H9 (cell line): Measurements from ENCODE around the gene SFTPA2. TPM values are rescaled to one million over a fixed set of nuclear protein-coding genes. Genes with fewer than 3 reads are reported as not detected.

Source experiments
- DNase-seq: peaks from one replicate; pipeline ENCODE4 v3.0.0-alpha.2; 2017
- H2AFZ ChIP-seq: one replicate; pipeline ENCODE4 v1.6.1; 2013; ENCODE audit warnings: mild to moderate bottlenecking, low read length, control low read depth, moderate library complexity
- H2AK5ac ChIP-seq: 2 replicates; pipeline ENCODE4 v1.6.1; 2013; ENCODE audit warnings: low read length, control low read depth, mixed read lengths; ENCODE audit not compliant: insufficient read length
- H2BK120ac ChIP-seq: one replicate; pipeline ENCODE4 v1.6.1; 2013; ENCODE audit warnings: low read depth, mild to moderate bottlenecking, low read length, control low read depth, inconsistent platforms; ENCODE audit not compliant: poor library complexity, severe bottlenecking
- H2BK12ac ChIP-seq: 2 replicates; pipeline ENCODE4 v1.6.1; 2013; ENCODE audit warnings: low read length, control low read depth, mixed read lengths, low read depth; ENCODE audit not compliant: insufficient read length
- H2BK15ac ChIP-seq: 2 replicates; pipeline ENCODE4 v1.6.1; 2013; ENCODE audit warnings: low read depth, low read length, control low read depth
- H2BK20ac ChIP-seq: one replicate; pipeline ENCODE4 v1.6.1; 2013; ENCODE audit warnings: low read depth, mild to moderate bottlenecking, low read length, control low read depth, inconsistent platforms; ENCODE audit not compliant: poor library complexity, severe bottlenecking
- H2BK5ac ChIP-seq: 2 replicates; pipeline ENCODE4 v1.6.1; 2013; ENCODE audit warnings: low read length, control low read depth, mixed read lengths; ENCODE audit not compliant: insufficient read length
- H3K14ac ChIP-seq: 2 replicates; pipeline ENCODE4 v1.6.1; 2013; ENCODE audit warnings: low read length, control low read depth; ENCODE audit not compliant: insufficient read depth
- H3K18ac ChIP-seq: 2 replicates; pipeline ENCODE4 v1.6.1; 2013; ENCODE audit warnings: low read depth, mild to moderate bottlenecking, mixed read lengths, low read length, control low read depth; ENCODE audit not compliant: insufficient read length
- H3K23ac ChIP-seq: 2 replicates; pipeline ENCODE4 v1.6.1; 2013; ENCODE audit warnings: low read length, control low read depth, mixed read lengths, low read depth; ENCODE audit not compliant: insufficient read length
- H3K23me2 ChIP-seq: 2 replicates; pipeline ENCODE4 v1.6.1; 2013; ENCODE audit warnings: low read depth, mild to moderate bottlenecking, mixed read lengths, low read length, control low read depth; ENCODE audit not compliant: insufficient read length, poor library complexity, severe bottlenecking
- H3K27ac ChIP-seq: 2 replicates; pipeline ENCODE4 v1.5.1; 2013; ENCODE audit warnings: low read length, control low read depth, mixed read lengths, low read depth; ENCODE audit not compliant: insufficient read length
- H3K27me3 ChIP-seq: 2 replicates; pipeline ENCODE4 v1.6.1; 2013; ENCODE audit warnings: low read length, control low read depth, inconsistent platforms; ENCODE audit not compliant: insufficient read depth
- H3K4ac ChIP-seq: 2 replicates; pipeline ENCODE4 v1.6.1; 2013; ENCODE audit warnings: low read depth, mild to moderate bottlenecking, control low read depth, inconsistent platforms, low read length, moderate library complexity
- H3K4me1 ChIP-seq: 2 replicates; pipeline ENCODE4 v1.6.1; 2013; ENCODE audit warnings: low read length, control low read depth, inconsistent platforms; ENCODE audit not compliant: insufficient read depth
- H3K4me2 ChIP-seq: 2 replicates; pipeline ENCODE4 v1.6.1; 2013; ENCODE audit warnings: low read length, control low read depth, mixed read lengths; ENCODE audit not compliant: insufficient read length, insufficient read depth
- H3K56ac ChIP-seq: 2 replicates; pipeline ENCODE4 v1.6.1; 2013; ENCODE audit warnings: low read depth, mild to moderate bottlenecking, mixed read lengths, low read length, control low read depth; ENCODE audit not compliant: insufficient read length
- H3K79me1 ChIP-seq: 2 replicates; pipeline ENCODE4 v1.6.1; 2013; ENCODE audit warnings: low read depth, mild to moderate bottlenecking, moderate library complexity, low read length, control low read depth, inconsistent platforms; ENCODE audit not compliant: insufficient read depth, poor library complexity, severe bottlenecking
- H3K79me2 ChIP-seq: 2 replicates; pipeline ENCODE4 v1.6.1; 2013; ENCODE audit warnings: low read length, control low read depth, inconsistent platforms; ENCODE audit not compliant: insufficient read depth
- H3K9ac ChIP-seq: 2 replicates; pipeline ENCODE4 v1.6.1; 2013; ENCODE audit warnings: low read length, control low read depth, mixed read lengths; ENCODE audit not compliant: insufficient read length; ENCODE audit errors: extremely low read depth
- H3K9me3 ChIP-seq: one replicate; pipeline ENCODE4 v1.6.1; 2013; ENCODE audit warnings: low read depth, low read length, inconsistent platforms; ENCODE audit not compliant: control insufficient read depth
- H3T11ph ChIP-seq: one replicate; pipeline ENCODE4 v1.6.1; 2013; ENCODE audit warnings: mild to moderate bottlenecking, low read length, control low read depth, inconsistent platforms
- H4K20me1 ChIP-seq: one replicate; pipeline ENCODE4 v1.6.1; 2013; ENCODE audit not compliant: control insufficient read depth, insufficient read length, insufficient read depth
- H4K5ac ChIP-seq: 2 replicates; pipeline ENCODE4 v1.6.1; 2013; ENCODE audit warnings: low read depth, mild to moderate bottlenecking, mixed read lengths, low read length, control low read depth; ENCODE audit not compliant: insufficient read length
- H4K8ac ChIP-seq: replicated peaks from 2 replicates; pipeline ENCODE4 v1.6.1; 2013; ENCODE audit warnings: low read length, control low read depth, mixed read lengths, low read depth; ENCODE audit not compliant: insufficient read length
- H4K91ac ChIP-seq: 2 replicates; pipeline ENCODE4 v1.6.1; 2013; ENCODE audit warnings: low read depth, mild to moderate bottlenecking, moderate library complexity, mixed read lengths, low read length, control low read depth; ENCODE audit not compliant: insufficient read length
- H3K27ac Mint-ChIP-seq, 3 experiments: 2 replicates in 2 of 3; 3 replicates in 1 of 3; pipeline ENCODE4 v1.8.0; 2020 to 2021; ENCODE audit warnings: mixed read lengths in 3 of 3, mild to moderate bottlenecking in 1 of 3, moderate library complexity in 1 of 3
- H3K27me3 Mint-ChIP-seq: 2 replicates; pipeline ENCODE4 v1.8.0; 2021; ENCODE audit warnings: low read depth, mild to moderate bottlenecking, moderate library complexity, mixed read lengths
- H3K36me3 Mint-ChIP-seq, 3 experiments: 2 replicates in 2 of 3; 3 replicates in 1 of 3; pipeline ENCODE4 v1.8.0; 2020 to 2021; ENCODE audit warnings: low read depth in 3 of 3, mixed read lengths in 3 of 3; ENCODE audit not compliant: insufficient read depth in 1 of 3
- H3K4me1 Mint-ChIP-seq, 2 experiments: 2 replicates each; pipeline ENCODE4 v1.8.0; 2020; ENCODE audit warnings: mixed read lengths in 2 of 2
- H3K4me3 Mint-ChIP-seq, 2 experiments: 2 replicates in 1 of 2; 3 replicates in 1 of 2; pipeline ENCODE4 v1.8.0; 2020 to 2021; ENCODE audit warnings: mild to moderate bottlenecking in 2 of 2, mixed read lengths in 2 of 2, moderate library complexity in 1 of 2
- H3K9me3 Mint-ChIP-seq, 2 experiments: 2 replicates in 1 of 2; 3 replicates in 1 of 2; pipeline ENCODE4 v1.8.0; 2020; ENCODE audit warnings: mild to moderate bottlenecking in 2 of 2, mixed read lengths in 2 of 2, moderate library complexity in 1 of 2
- CTCF ChIP-seq: fragments of 200-600 bp; sonication (generic); conservative IDR thresholded peaks from 3 replicates; pipeline ENCODE4 v1.8.0; 2021; ENCODE audit warnings: antibody characterized with exemption, mild to moderate bottlenecking
- total RNA-seq: library from RNA; stranded (reverse); gene quantifications from 2 replicates; pipeline ENCODE4 v1.2.1, GENCODE V29; 2021

The SFTPA2 gene
- total RNA-seq, 1 experiment from 2014 or later: not detected

- H3K79me2 ChIP-seq: no peaks in the 10 kb centered on the region
- no peak overlapping the region for H3K23ac ChIP-seq
- H4K8ac ChIP-seq: no peak overlapping the region
- Mint-ChIP-seq H3K4me1 (peaks cover 17 to 18% of the 10 kb centered on the region in 2 experiments), H3K27me3 (peaks cover 21% of the 10 kb centered on the region), H3K36me3 (peaks cover 0 to 2% (median 0%) of the 10 kb centered on the region in 3 experiments; a peak in 2 of 7 replicates), H3K4me3 (no peak overlapping the region), H3K9me3 (peaks cover 0 to 2% of the 10 kb centered on the region in 2 experiments; a peak in 2 of 5 replicates), H3K27ac (no peak overlapping the region)
- no peak overlapping the region for H3K27ac ChIP-seq
- no peak for TF ChIP-seq CTCF
- no peak overlapping the region for H3K18ac ChIP-seq
- no peak overlapping the region for H2AFZ ChIP-seq
- H4K5ac ChIP-seq: no peak overlapping the region
- no peak overlapping the region for H2AK5ac ChIP-seq
- no peak overlapping the region for H2BK15ac ChIP-seq
- no peak overlapping the region for H2BK120ac ChIP-seq
- H3K79me1 ChIP-seq: no peaks in the 10 kb centered on the region
- no peaks in the 10 kb centered on the region for H3K4me1 ChIP-seq
- no peak overlapping the region for H2BK5ac ChIP-seq
- no peak overlapping the region for H2BK12ac ChIP-seq
- no peak overlapping the region for H4K91ac ChIP-seq
- no peak overlapping the region for H3K4me2 ChIP-seq
- no peak overlapping the region for H3K9ac ChIP-seq
- H4K20me1 ChIP-seq: no peaks in the 10 kb centered on the region
- H3K4ac ChIP-seq: no peak overlapping the region
- no peaks in the 10 kb centered on the region for H3K9me3 ChIP-seq
- H3T11ph ChIP-seq: no peak overlapping the region
- no peak overlapping the region for H3K56ac ChIP-seq
- no peak overlapping the region for H2BK20ac ChIP-seq
- no peak overlapping the region for H3K14ac ChIP-seq
- no peaks in the 10 kb centered on the region for H3K23me2 ChIP-seq
- DNase-seq: no peak
- H3K27me3 ChIP-seq: no peaks in the 10 kb centered on the region
Measured at GRCh38 chr10:79605308-79605707, 45.1 kb upstream of the SFTPA2 start.
